NCI-H2081 (cell line): ENCODE data around the gene SLC15A4.

ENCODE experiments used
- DNase-seq, 2 experiments: peaks; one replicate each; lab custom pipeline; 2025; lab: John Stamatoyannopoulos, UW

SLC15A4 gene

DNA sequence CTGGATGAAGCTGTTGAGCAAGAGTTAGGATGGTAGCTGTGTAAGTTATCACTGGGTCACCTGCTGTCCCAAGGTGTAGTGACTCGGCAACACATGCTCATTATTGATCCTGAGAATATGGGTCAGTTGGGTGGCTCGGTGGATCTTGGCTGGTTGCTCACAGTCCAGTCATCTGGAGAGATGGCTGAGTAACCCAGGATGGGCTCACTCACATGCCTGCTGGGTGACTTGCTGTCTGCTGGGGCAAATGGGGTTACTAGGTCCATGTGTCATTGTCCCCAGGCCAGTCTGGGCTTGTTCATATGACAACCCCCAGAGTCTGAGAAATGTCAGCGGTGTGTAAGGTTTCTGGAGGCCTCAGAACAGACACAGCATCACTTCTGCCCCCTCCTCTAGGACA is 69.5 kb downstream of the SLC15A4 start:
- DNase-seq, result no peak

DNA sequence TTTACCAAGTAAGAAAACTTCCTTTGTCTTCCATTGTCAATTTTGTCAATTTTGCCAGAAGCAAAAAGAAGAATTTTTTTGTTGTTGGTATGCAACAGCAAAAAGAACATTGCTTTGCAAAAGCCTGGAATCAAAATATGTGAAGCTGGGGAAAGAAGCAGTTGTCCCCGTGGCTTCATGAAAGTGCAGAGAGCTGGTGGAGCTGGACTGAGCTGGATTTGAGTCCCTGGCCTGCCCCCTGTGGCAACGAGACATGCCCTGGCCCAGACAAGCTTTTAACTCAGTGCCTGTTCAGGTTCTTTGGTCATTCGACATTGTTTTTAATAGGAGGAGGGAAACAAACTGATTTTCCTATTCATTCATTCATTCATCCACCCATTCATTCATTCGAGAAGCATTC is 70.3 kb downstream of the SLC15A4 start:
- no peak for DNase-seq

DNA sequence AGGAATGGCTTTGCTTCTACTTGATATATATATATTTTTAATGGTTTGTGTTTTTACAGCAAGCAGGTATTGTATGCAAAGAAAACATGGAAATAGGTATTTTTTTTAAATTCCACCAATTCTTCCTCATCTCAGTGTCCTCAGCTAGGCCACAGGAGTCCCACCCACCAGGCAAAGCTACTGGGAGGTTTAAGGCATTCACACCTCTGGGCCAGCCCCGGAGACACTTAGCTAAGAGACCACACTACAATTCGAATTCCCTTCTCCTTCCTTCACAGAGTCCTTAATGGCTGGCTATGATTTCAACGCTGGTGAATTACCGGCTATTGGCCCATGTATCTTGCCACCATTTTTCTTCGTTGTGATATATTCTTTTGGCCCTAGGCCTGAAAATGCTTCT is 71.4 kb downstream of the SLC15A4 start:
- DNase-seq, result no peak

DNA sequence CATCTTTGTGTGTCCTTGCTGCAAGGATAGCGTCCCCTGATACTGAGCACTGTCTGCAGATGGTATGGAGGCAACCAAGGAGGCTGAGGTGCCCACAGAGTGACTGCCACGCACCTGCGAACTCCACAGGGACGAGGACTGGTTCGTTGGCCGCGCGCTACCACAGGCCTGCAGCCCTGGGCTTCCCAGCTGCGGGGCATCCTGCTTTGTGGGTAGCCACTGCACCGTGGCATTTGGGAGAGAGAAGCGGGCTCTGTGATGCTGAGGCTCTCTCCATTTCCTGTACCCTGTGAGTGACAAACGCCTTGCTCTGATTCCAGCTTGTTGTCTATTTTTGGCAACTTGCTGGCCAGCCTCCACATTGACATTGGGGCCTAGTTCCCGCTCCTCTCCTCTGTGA is 76.3 kb downstream of the SLC15A4 start:
- DNase-seq, result no peak

DNA sequence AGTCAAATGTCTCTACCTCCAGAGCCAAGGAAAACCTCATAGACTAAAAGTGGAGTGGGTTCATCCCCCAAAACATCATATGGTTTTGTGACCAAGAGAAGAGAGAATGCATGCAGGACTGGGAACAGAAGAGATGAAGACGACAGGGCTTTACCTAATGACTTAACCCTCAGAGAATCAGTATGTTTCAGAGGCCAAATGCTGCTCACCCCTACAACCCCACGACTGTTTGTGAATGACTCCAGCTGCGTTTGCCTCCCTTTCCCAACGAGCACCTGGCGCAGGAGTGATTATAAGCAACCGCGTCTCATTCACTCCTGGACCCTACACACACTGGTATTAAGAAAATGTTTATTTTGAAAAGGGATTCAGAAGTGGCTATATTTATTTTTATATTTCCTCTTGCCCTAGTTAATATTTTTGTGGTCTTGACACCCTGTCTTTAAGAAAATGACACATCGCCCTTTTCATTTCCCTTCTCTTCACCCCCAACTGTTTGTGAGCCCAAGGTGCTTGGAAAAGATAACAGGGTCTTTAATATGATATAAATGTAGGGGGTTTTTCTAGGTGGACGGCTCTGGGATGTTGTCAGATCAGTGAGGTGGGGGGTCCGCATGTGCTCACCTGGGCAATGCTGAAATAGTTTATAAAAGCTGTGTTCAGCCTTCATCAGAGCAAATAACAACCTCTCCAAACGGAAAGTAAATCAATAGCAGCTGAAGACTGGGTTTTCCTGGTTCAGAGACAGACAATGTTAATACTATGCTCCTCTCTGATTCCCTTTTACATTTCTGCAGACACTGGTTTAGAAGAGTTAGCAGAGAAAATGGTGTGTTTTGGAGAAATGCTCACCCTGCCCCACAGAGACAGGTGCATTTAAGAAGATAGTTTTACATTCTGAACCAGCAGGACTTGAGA is 77.7 kb downstream of the SLC15A4 start:
- DNase-seq, result no peak

DNA sequence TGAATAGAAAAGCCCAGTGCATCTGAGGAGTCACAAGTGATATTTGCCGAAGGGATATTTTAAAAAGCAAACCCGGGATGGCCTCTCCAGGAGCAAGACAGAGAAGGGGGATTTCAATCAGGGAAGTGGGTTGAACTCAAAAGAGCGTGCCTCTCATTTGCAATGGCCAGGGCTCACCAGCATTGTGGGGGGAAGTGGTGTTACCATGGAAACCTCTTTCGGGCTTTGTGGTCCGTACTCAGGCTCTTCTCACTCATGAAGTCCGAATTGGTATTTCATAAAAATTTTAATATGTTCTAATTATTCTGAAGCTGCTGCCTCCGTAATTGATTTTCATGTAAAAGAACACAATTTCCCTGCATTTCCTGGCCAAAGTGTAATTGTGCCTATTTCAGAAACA is 79.8 kb downstream of the SLC15A4 start:
- no peak for DNase-seq
